Chondrocyte (in vitro differentiated cells): ENCODE results near the gene IFNG. TPM values are rescaled to one million over a fixed set of nuclear protein-coding genes. Genes with fewer than 3 reads are reported as not detected.

Source experiments
- DNase-seq: peaks from one replicate; pipeline ENCODE4 v3.0.0; 2021; ENCODE audit warnings: mixed read lengths, low spot score
- H3K27ac Mint-ChIP-seq: one replicate; pipeline ENCODE4 v1.8.0; 2021; ENCODE audit warnings: mild to moderate bottlenecking, moderate library complexity, mixed read lengths; ENCODE audit not compliant: unreplicated experiment
- H3K27me3 Mint-ChIP-seq: 2 replicates; pipeline ENCODE4 v1.8.0; 2021; ENCODE audit warnings: low read depth, mixed read lengths
- H3K36me3 Mint-ChIP-seq: 2 replicates; pipeline ENCODE4 v1.8.0; 2021; ENCODE audit warnings: low read depth, mixed read lengths
- H3K4me1 Mint-ChIP-seq: 2 replicates; pipeline ENCODE4 v1.8.0; 2021; ENCODE audit warnings: low read depth, mild to moderate bottlenecking, mixed read lengths
- H3K4me3 Mint-ChIP-seq: one replicate; pipeline ENCODE4 v1.8.0; 2021; ENCODE audit warnings: mild to moderate bottlenecking, moderate library complexity, mixed read lengths; ENCODE audit not compliant: unreplicated experiment
- H3K9me3 Mint-ChIP-seq: 2 replicates; pipeline ENCODE4 v1.8.0; 2021; ENCODE audit warnings: low read depth, mixed read lengths
- CTCF ChIP-seq: fragments of 200-600 bp; sonication (generic); IDR thresholded peaks from 2 replicates; pipeline ENCODE4 v1.5.0; 2021; ENCODE audit warnings: antibody characterized with exemption, mild to moderate bottlenecking, moderate library complexity
- total RNA-seq: library from RNA; stranded (reverse); gene quantifications from 3 replicates; pipeline ENCODE4 v1.2.1, GENCODE V29; 2021

The IFNG gene
- total RNA-seq, 1 donor from 2014 or later: not detected

GRCh38 chr12:68185598-68185997 is 26.1 kb upstream of the IFNG start:
- Mint-ChIP-seq H3K27me3 (peaks cover 34% of the 10 kb centered on the region), H3K27ac (no peak overlapping the region), H3K9me3 (no peaks in the 10 kb centered on the region), H3K36me3 (peaks cover 5% of the 10 kb centered on the region), H3K4me1 (peaks cover 3% of the 10 kb centered on the region), H3K4me3 (no peak overlapping the region)
- no peak for TF ChIP-seq CTCF
- DNase-seq: no peak

GRCh38 chr12:68180792-68181744 is 21.5 kb upstream of the IFNG start:
- Mint-ChIP-seq H3K27me3 (peaks cover 16% of the 10 kb centered on the region), H3K9me3 (no peaks in the 10 kb centered on the region), H3K4me3 (no peak overlapping the region), H3K4me1 (peaks cover 14% of the 10 kb centered on the region), H3K27ac (no peak overlapping the region), H3K36me3 (peaks cover 2% of the 10 kb centered on the region)
- DNase-seq: no peak
- no peak for TF ChIP-seq CTCF

GRCh38 chr12:68178774-68179439 is 19.4 kb upstream of the IFNG start:
- H3K4me3 Mint-ChIP-seq: no peak overlapping the region
- H3K27ac Mint-ChIP-seq: no peak overlapping the region
- peaks cover 3% of the 10 kb centered on the region for H3K27me3 Mint-ChIP-seq
- peaks cover 14% of the 10 kb centered on the region for H3K4me1 Mint-ChIP-seq
- peaks cover 2% of the 10 kb centered on the region for H3K36me3 Mint-ChIP-seq
- no peak for TF ChIP-seq CTCF
- no peak for DNase-seq
- H3K9me3 Mint-ChIP-seq: no peaks in the 10 kb centered on the region

GRCh38 chr12:68178184-68178583 is 18.6 kb upstream of the IFNG start:
- H3K27me3 Mint-ChIP-seq: peaks cover 3% of the 10 kb centered on the region
- no peak for DNase-seq

More at GRCh38 chr12:68178184-68178583, 18.6 kb upstream of the IFNG start:
- Mint-ChIP-seq H3K36me3 (peaks cover 2% of the 10 kb centered on the region), H3K9me3 (no peaks in the 10 kb centered on the region), H3K4me1 (peaks cover 14% of the 10 kb centered on the region), H3K4me3 (no peak overlapping the region), H3K27ac (no peak overlapping the region)
- TF ChIP-seq CTCF: no peak
